Measurements from ENCODE around the gene SPDYA. TPM values are rescaled to one million over a fixed set of nuclear protein-coding genes. Genes with fewer than 3 reads are reported as not detected.

Gene SPDYA
- total RNA-seq, 2 experiments from 2014 or later: 0.93 to 1.2 TPM

DNA sequence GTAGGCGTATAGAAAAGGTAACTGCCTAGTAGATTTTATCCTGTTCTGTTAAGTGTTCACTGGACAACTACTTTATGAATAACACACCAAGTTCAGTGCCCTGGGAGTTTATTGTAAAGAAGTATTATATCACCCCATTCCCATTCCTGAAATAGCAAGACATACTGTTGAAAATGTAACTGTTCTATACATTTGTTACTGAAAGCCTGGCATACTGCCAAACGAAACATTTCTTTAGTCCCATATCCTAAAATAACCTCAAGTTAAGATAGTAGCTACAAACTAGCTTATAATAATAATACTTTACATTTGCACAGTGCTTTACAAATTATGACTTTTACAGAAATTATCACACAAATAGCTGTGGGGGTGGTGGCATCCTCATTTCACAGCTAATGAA is 25.1 kb downstream of the SPDYA start:
- Mint-ChIP-seq H3K27me3 (no peaks in the 10 kb centered on the region), H3K27ac (no peak overlapping the region), H3K4me3 (no peak overlapping the region), H3K36me3 (ENCODE audit: low read depth) (no peaks in the 10 kb centered on the region), H3K9me3 (no peaks in the 10 kb centered on the region), H3K4me1 (no peaks in the 10 kb centered on the region)
- DNase-seq: no peak
- ChIA-PET POLR2A (interaction anchor here (0.8 kb wide), 1 partner anchor 33 kb away, joined by 3 read pairs; no protein-coding TSS in a partner anchor), CTCF (interaction anchor here (1.5 kb wide), 1 partner anchor 242 kb away, joined by 5 read pairs; no protein-coding TSS in a partner anchor)

DNA sequence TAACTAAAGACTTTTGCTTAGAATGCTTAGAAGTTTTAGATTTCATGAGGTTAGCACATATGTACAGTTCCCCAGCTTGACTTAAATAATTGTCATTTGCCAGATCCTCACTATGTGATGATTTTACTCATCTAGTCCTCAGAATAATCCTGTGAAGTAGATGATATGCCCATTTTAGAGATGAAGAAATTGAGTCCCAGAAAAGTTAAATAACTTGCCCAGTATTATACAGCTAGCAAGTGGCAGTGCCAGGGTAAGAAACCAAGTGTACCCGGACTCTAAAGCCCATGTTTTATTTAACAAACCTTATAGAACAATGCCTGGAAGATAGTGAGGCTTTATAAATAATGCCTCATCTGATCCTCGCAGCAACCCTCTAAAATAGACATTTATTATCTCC is 28.3 kb downstream of the SPDYA start:
- Mint-ChIP-seq H3K36me3 (ENCODE audit: low read depth) (no peaks in the 10 kb centered on the region), H3K4me3 (no peak overlapping the region), H3K27ac (no peak overlapping the region), H3K27me3 (no peaks in the 10 kb centered on the region), H3K9me3 (no peaks in the 10 kb centered on the region), H3K4me1 (peaks cover 2% of the 10 kb centered on the region)
- POLR2A ChIA-PET: no interaction called here
- CTCF ChIA-PET: no interaction called here
- no peak for DNase-seq

DNA sequence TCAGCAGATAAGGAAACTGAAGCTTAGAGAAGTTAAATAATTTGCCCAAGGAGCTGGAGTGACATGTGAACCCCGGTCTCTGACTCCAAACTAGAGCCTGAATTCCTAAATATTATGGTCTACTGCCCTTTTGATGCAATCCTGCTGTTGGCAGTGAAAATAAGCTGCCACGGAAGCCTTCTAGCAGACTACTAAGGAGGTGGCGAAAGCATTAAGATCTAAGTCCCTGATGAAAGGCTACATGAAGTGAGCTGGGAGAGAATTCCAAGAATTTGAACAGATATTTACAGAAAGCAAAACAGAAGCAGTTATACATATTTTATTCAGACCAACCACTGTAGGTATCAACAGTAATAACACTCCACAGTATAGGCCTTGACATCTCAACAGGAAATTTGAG is 31.4 kb downstream of the SPDYA start:
- H3K9me3 Mint-ChIP-seq: no peaks in the 10 kb centered on the region
- ChIA-PET POLR2A (no interaction called here), CTCF (no interaction called here)
- peaks cover 2% of the 10 kb centered on the region for H3K4me1 Mint-ChIP-seq
- no peaks in the 10 kb centered on the region for H3K36me3 Mint-ChIP-seq (ENCODE audit: low read depth)
- no peak overlapping the region for H3K27ac Mint-ChIP-seq
- no peaks in the 10 kb centered on the region for H3K27me3 Mint-ChIP-seq
- H3K4me3 Mint-ChIP-seq: no peak overlapping the region
- DNase-seq: no peak

DNA sequence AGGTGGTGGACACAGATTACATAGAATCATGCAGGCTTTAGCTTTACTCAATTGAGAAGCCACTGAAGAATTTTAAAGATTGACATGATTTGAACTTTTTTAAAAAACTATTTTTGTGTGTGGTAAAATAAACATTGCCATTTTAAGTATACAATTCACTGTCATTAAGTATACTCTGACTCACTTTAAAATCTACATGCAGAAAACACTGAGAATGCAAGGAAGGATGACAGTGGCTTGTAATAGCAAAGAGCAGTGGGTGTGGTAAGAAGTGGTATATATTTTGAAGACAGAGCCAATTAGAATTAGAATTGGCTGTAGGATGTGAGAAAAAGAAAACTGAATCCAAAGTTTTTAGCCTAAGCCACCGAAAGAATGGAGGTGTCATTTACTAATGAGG is 44.6 kb downstream of the SPDYA start:
- H3K36me3 Mint-ChIP-seq (ENCODE audit: low read depth): peaks cover 15% of the 10 kb centered on the region
- H3K4me1 Mint-ChIP-seq: no peaks in the 10 kb centered on the region
- H3K4me3 Mint-ChIP-seq: no peak overlapping the region
- no peak overlapping the region for H3K27ac Mint-ChIP-seq
- no peaks in the 10 kb centered on the region for H3K27me3 Mint-ChIP-seq
- ChIA-PET POLR2A (interaction anchor here (2.0 kb wide), 1 partner anchor 15 kb away, joined by 6 read pairs; the partner anchor contains the start of gene TRMT61B), CTCF (interaction anchor here (0.9 kb wide), 1 partner anchor 16 kb away, joined by 3 read pairs; no protein-coding TSS in a partner anchor)
- no peak for DNase-seq
- no peaks in the 10 kb centered on the region for H3K9me3 Mint-ChIP-seq

DNA sequence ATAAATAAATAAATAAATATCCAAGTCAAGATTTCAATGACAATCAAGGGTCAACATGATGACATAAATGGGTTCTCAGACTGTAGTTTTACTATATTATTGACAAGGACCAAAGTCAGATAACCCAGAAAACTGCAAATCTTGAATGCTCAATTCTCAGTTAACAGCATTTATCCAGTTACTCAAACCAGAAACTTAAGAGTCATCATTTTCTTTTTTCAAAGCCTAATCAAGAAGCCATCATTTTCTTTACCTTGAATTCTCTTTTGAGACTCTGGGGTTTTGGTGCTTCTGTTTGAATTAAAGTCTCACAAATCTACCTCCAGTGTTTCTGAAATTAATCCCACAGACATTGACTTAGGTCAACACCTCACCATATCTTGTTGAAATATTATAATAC is 45.3 kb downstream of the SPDYA start:
- H3K4me3 Mint-ChIP-seq: no peak overlapping the region
- H3K36me3 Mint-ChIP-seq (ENCODE audit: low read depth): peaks cover 22% of the 10 kb centered on the region
- no peaks in the 10 kb centered on the region for H3K9me3 Mint-ChIP-seq
- no peak overlapping the region for H3K27ac Mint-ChIP-seq
- H3K27me3 Mint-ChIP-seq: no peaks in the 10 kb centered on the region
- CTCF ChIA-PET: no interaction called here
- no peak for DNase-seq
- POLR2A ChIA-PET: interaction anchor here (1.4 kb wide), 1 partner anchor 14 kb away, joined by 5 read pairs; the partner anchor contains the start of gene TRMT61B
- H3K4me1 Mint-ChIP-seq: no peaks in the 10 kb centered on the region

DNA sequence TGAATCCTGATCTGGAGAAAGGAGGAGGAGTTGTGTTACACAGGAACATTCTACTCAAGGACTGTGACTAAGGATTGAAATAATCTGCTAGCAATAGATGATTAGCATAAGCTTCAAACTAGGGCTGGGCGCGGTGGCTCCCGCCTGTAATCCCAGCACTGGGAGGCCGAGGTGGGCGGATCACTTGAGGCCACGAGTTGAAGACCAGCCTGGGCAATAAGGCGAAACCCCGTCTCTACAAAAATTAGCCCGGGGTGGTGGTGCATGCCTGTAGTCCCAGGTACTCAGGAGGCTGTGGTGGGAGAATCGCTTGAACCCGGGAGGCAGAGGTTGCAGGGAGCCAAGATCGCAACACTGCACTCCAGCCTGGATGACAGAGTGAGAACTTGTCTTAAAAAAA is 58.0 kb downstream of the SPDYA start:
- Mint-ChIP-seq H3K27me3 (no peaks in the 10 kb centered on the region), H3K9me3 (no peaks in the 10 kb centered on the region), H3K4me1 (peaks cover 42% of the 10 kb centered on the region), H3K36me3 (ENCODE audit: low read depth) (peaks cover 19% of the 10 kb centered on the region), H3K4me3 (peak overlapping the region; percentile 50), H3K27ac (no peak overlapping the region)
- ChIA-PET CTCF (interaction anchor here (1.2 to 3.1 kb wide), 3 partner anchors 13 to 302 kb away, joined by 4 to 10 read pairs (median 8); no protein-coding TSS in a partner anchor), POLR2A (interaction anchor here (0.9 to 5.9 kb wide), 7 partner anchors 18 to 248 kb away, joined by 3 to 114 read pairs (median 12); partner anchors contain the start of gene WDR43)
- no peak for DNase-seq

DNA sequence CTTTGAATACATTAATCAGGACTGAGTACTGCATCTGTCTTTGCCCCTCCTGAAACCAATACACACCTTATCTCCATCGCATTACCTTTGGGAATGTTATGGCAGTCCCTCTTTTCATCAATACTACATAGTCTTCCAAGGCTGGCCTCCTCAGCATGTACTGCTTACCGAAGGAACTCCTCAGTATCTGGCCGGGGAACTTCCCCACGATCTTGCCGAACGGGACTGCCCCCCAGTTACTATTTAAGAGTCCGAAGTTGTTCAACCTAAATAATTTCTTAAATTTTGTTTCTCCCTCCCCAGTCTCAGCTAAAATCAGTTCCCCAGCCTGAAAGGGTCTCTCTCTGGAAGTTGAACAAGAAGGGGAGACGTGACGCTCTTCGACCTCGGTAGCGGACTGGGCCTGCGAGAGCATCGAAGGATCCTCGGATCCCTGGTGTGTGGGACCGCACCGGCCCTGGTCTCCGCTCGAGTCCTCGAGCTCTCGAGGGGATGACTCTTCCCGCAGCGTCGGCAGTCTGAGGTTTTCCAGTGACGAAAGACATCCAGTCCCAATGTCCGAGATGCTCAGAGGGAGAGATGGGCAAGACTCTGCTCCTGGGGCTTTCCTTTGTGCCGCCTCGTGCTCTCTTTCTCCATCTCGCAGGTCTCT is 59.0 kb downstream of the SPDYA start:
- H3K27ac Mint-ChIP-seq: peak overlapping the region; percentile 95
- no peaks in the 10 kb centered on the region for H3K27me3 Mint-ChIP-seq
- no peaks in the 10 kb centered on the region for H3K9me3 Mint-ChIP-seq
- ChIA-PET POLR2A (interaction anchor here (0.8 to 5.9 kb wide), 36 partner anchors 8 to 1819 kb away, joined by 3 to 114 read pairs (median 5); partner anchors contain the start of genes PPP1CB, SPDYA and WDR43), CTCF (interaction anchor here (1.0 to 3.1 kb wide), 10 partner anchors 8 to 303 kb away, joined by 3 to 10 read pairs (median 6); partner anchors contain the start of gene WDR43)
- peak overlapping the region; percentile 96 for H3K4me3 Mint-ChIP-seq
- H3K4me1 Mint-ChIP-seq: peaks cover 37% of the 10 kb centered on the region
- no peak for DNase-seq
- peaks cover 14% of the 10 kb centered on the region for H3K36me3 Mint-ChIP-seq (ENCODE audit: low read depth)

DNA sequence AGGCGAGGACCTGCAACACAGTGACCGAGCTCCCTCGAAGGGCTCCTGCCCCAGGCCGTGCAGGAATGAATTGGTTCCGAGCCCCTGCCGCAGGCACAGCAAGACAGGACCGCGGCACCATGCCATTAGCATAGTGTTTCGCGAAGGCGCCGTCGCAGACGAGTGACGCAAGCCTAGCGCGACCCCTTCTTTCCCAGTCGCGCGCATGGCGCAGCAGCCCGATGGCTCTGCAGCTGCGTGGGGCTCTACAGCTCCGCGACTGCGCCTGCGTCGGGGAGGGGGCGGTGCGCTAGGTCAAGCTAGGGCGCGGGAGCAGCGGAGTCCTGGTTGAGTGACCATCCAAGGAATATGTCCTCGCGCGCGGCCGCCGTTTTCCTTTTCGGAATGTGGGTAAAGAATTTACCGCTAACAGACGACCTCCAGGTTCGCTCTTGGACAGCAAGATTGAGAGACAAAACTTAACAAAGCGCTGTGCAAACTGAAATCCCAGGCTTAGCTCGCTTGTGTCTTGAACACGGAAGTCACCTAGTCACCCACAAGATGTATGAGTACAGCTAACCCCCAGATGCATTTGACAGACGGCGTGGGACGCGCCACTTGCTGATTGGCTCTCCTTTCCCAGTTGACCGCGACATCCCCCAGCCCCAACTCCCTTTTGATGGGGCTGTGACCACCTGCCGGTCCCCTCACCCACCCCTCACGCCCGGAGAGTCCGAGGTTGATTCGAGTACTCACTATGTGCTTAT is 59.7 kb downstream of the SPDYA start, which contains the start of gene TRMT61B:
Gene TRMT61B (minus strand): TSS at position 164 of the 746 bp plus-strand sequence. CDS start 32 bp downstream, at position 132.
- peaks cover 2% of the 10 kb centered on the region for H3K27me3 Mint-ChIP-seq
- H3K27ac Mint-ChIP-seq: peak within 1 kb of the TSS; percentile 95
- ChIA-PET CTCF (interaction anchor here (0.5 to 3.1 kb wide), 14 partner anchors 9 to 359 kb away, joined by 3 to 10 read pairs (median 3); partner anchors contain the start of gene WDR43), POLR2A (interaction anchor here (0.8 to 5.9 kb wide), 35 partner anchors 8 to 1820 kb away, joined by 3 to 114 read pairs (median 5); partner anchors contain the start of genes PPP1CB, SPDYA and WDR43)
- H3K36me3 Mint-ChIP-seq (ENCODE audit: low read depth): peaks cover 11% of the 10 kb centered on the region
- peak within 1 kb of the TSS; percentile 96 for H3K4me3 Mint-ChIP-seq
- no peaks in the 10 kb centered on the region for H3K9me3 Mint-ChIP-seq
- H3K4me1 Mint-ChIP-seq: peaks cover 32% of the 10 kb centered on the region
- peak; percentile 98 for DNase-seq

DNA sequence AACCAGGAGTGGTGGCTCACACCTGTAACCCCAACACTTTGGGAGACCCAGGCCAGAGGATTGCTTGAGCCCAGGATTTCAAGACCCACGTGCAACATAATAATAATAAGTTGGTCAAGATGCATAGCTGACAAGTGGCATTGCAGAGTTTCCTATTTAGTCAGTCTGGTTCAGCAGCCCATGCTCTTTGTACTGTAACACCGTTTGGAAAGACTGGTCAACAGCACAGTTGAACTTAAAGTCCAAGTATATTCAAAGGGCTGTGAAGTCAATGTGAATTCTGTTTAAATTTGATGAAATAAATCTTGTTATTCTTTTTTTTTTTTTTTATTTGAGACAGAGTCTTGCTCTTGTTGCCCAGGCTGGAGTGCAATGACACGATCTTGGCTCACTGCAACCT is 61.0 kb downstream of the SPDYA start:
- Mint-ChIP-seq H3K4me3 (no peak overlapping the region), H3K27me3 (peaks cover 11% of the 10 kb centered on the region), H3K4me1 (peaks cover 27% of the 10 kb centered on the region), H3K27ac (no peak overlapping the region), H3K9me3 (no peaks in the 10 kb centered on the region), H3K36me3 (ENCODE audit: low read depth) (peaks cover 10% of the 10 kb centered on the region)
- ChIA-PET POLR2A (interaction anchor here (1.7 to 5.9 kb wide), 4 partner anchors 10 to 288 kb away, joined by 4 to 114 read pairs (median 19); partner anchors contain the start of gene WDR43), CTCF (interaction anchor here (1.2 to 2.7 kb wide), 3 partner anchors 10 to 22 kb away, joined by 3 to 8 read pairs (median 3); no protein-coding TSS in a partner anchor)
- no peak for DNase-seq

DNA sequence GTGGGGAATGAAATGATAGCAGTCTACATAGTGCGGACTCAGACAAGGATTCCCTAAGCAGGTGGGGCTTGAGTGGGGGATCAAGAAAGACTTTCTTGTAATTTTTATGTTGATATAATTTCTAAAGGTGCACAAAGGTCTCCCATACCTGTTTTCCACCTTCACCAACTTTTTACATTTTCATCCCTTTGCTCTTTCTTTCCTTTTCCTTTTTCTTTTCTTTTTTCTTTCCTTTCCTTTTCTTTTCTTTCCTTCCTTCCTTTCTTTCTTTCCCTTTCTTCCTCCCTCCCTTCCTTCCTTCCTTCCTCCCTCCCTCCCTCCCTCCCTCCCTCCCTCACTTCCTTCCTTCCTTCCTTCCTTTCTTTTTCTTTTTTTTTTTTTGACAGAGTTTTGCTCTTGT is 69.6 kb downstream of the SPDYA start:
- H3K9me3 Mint-ChIP-seq: no peaks in the 10 kb centered on the region
- CTCF ChIA-PET: no interaction called here
- DNase-seq: no peak
- H3K27ac Mint-ChIP-seq: no peak overlapping the region
- H3K4me1 Mint-ChIP-seq: no peaks in the 10 kb centered on the region
- H3K36me3 Mint-ChIP-seq (ENCODE audit: low read depth): no peaks in the 10 kb centered on the region
- H3K4me3 Mint-ChIP-seq: no peak overlapping the region
- POLR2A ChIA-PET: interaction anchor here (2.4 kb wide), 1 partner anchor 10 kb away, joined by 6 read pairs; the partner anchor contains the start of gene TRMT61B
- H3K27me3 Mint-ChIP-seq: peaks cover 27% of the 10 kb centered on the region

DNA sequence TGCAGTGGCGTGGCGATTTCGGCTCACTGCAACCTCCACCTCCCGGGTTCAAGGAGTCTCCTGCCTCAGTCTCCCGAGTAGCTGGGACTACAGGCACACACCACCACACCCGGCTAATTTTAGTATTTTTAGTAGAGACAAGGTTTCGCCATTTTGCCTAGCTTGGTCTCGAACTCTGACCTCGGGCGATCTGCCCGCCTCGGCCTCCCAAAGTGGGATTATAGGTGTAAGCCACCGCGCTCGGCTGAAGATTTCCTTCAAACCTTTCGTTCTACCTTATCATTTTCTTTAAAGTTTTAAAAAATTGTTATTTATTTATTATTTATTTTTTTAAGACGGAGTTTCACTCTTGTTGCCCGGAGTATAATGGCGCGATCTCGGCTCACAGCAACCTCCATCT is 82.9 kb downstream of the SPDYA start:
- no peak overlapping the region for H3K27ac Mint-ChIP-seq
- peaks cover 4% of the 10 kb centered on the region for H3K27me3 Mint-ChIP-seq
- H3K4me1 Mint-ChIP-seq: peaks cover 33% of the 10 kb centered on the region
- H3K9me3 Mint-ChIP-seq: no peaks in the 10 kb centered on the region
- H3K4me3 Mint-ChIP-seq: peak overlapping the region; percentile 19
- no peak for DNase-seq
- ChIA-PET CTCF (no interaction called here), POLR2A (interaction anchor here (5.4 kb wide), 1 partner anchor 22 kb away, joined by 33 read pairs; the partner anchor contains the start of gene TRMT61B)
- H3K36me3 Mint-ChIP-seq (ENCODE audit: low read depth): no peaks in the 10 kb centered on the region

DNA sequence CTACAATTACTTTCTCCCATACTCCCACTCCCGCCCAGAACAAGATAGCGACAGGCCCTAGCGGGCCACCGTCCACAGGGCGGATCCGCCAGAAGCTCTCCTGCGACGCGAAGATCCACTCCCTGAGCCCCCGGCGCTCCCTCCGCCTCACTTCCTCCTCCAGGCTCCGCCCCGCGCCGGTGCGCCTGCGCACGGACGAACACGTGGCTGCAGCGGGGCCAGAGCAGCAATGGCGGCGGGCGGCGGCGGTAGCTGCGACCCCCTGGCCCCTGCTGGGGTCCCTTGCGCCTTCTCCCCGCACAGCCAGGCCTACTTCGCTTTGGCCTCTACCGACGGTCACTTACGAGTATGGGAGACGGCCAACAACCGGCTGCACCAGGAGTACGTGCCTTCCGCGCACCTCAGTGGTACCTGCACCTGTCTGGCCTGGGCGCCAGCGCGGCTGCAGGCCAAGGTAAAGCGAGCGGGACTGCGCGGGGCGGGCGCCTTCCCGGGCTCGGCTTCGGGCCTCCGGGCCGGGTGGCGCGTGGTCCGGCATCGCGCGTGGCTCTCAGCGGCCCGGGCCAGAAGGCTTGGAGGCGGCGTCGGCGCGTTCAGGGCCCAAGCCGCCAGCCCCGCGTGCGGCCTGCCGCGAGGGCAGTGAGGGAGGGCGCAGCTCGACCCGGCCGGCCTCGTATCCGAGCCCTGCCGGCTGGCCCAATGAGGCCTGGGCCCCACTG is 84.0 kb downstream of the SPDYA start, which contains the start of gene WDR43:
Gene WDR43 (plus strand): TSS at position 198 of the 719 bp plus-strand sequence. CDS start 32 bp downstream, at position 230.
- no peaks in the 10 kb centered on the region for H3K36me3 Mint-ChIP-seq (ENCODE audit: low read depth)
- POLR2A ChIA-PET: interaction anchor here (0.6 to 5.4 kb wide), 19 partner anchors 10 to 1273 kb away, joined by 3 to 114 read pairs (median 5); partner anchors contain the start of genes PPP1CB, SPDYA and TRMT61B
- DNase-seq: peak; percentile 98
- peaks cover 43% of the 10 kb centered on the region for H3K4me1 Mint-ChIP-seq
- H3K27me3 Mint-ChIP-seq: no peaks in the 10 kb centered on the region
- peak within 1 kb of the TSS; percentile 87 for H3K27ac Mint-ChIP-seq
- no peaks in the 10 kb centered on the region for H3K9me3 Mint-ChIP-seq
- H3K4me3 Mint-ChIP-seq: peak within 1 kb of the TSS; percentile 91
- CTCF ChIA-PET: interaction anchor here (0.7 to 1.8 kb wide), 5 partner anchors 15 to 328 kb away, joined by 3 to 10 read pairs (median 4); partner anchors contain the start of gene TRMT61B
